GM18867 (cell line): ENCODE data around the gene FBXL14.

Source experiments
- ATAC-seq: cut with Tn5 transposase; IDR thresholded peaks from one replicate; pipeline ENCODE4 v1.9.1; 2021; ENCODE audit warnings: mild to moderate bottlenecking, moderate library complexity; ENCODE audit not compliant: unreplicated experiment

Gene FBXL14

GRCh38 chr12:1540690-1541089, 53.7 kb downstream of the FBXL14 start:
- ATAC-seq = no peak

GRCh38 chr12:1539135-1539534, 55.2 kb downstream of the FBXL14 start:
- no peak for ATAC-seq

- no peak for ATAC-seq
These were observed 57.6 kb downstream of the FBXL14 start for GRCh38 chr12:1536817-1537216.

- ATAC-seq = no peak
These were observed 59.6 kb downstream of the FBXL14 start for GRCh38 chr12:1534748-1535147.

- ATAC-seq = peak; percentile 59
These were observed 60.6 kb downstream of the FBXL14 start for GRCh38 chr12:1533602-1534304.

GRCh38 chr12:1533205-1533601, 61.2 kb downstream of the FBXL14 start:
- ATAC-seq = peak; percentile 12

GRCh38 chr12:1532375-1533165, 61.8 kb downstream of the FBXL14 start:
- ATAC-seq = no peak

- ATAC-seq = no peak
These were observed 62.6 kb downstream of the FBXL14 start for GRCh38 chr12:1531654-1532374.

GRCh38 chr12:1531153-1531653, 63.2 kb downstream of the FBXL14 start:
- no peak for ATAC-seq

GRCh38 chr12:1530592-1531152, 63.7 kb downstream of the FBXL14 start:
- ATAC-seq = no peak

- ATAC-seq = no peak
These were observed 64.4 kb downstream of the FBXL14 start for GRCh38 chr12:1529862-1530591.

GRCh38 chr12:1529228-1529861, 65.0 kb downstream of the FBXL14 start:
- no peak for ATAC-seq

- ATAC-seq = no peak
These were observed 65.6 kb downstream of the FBXL14 start for GRCh38 chr12:1528791-1529190.

GRCh38 chr12:1527789-1528188, 66.6 kb downstream of the FBXL14 start:
- ATAC-seq = no peak

- ATAC-seq = no peak
These were observed 68.5 kb downstream of the FBXL14 start for GRCh38 chr12:1525858-1526257.

GRCh38 chr12:1523558-1524050, 70.8 kb downstream of the FBXL14 start:
- ATAC-seq = no peak

GRCh38 chr12:1523046-1523445, 71.3 kb downstream of the FBXL14 start:
- no peak for ATAC-seq

GRCh38 chr12:1519642-1520041, 74.7 kb downstream of the FBXL14 start:
- ATAC-seq = no peak

GRCh38 chr12:1518591-1519516, 75.5 kb downstream of the FBXL14 start:
- ATAC-seq = no peak
